GM18505 (cell line): ENCODE measurements around the gene RAB5B.

Experiments used
- ATAC-seq: cut with Tn5 transposase; IDR thresholded peaks from one replicate; pipeline ENCODE4 v1.9.1; 2021; ENCODE audit not compliant: unreplicated experiment
- POLR2A ChIP-seq: IDR thresholded peaks from 4 replicates; pipeline ENCODE4 v1.6.1; 2011; ENCODE audit warnings: borderline replicate concordance; ENCODE audit not compliant: insufficient read depth, insufficient read length; ENCODE audit errors: extremely low read depth

Gene RAB5B

DNA sequence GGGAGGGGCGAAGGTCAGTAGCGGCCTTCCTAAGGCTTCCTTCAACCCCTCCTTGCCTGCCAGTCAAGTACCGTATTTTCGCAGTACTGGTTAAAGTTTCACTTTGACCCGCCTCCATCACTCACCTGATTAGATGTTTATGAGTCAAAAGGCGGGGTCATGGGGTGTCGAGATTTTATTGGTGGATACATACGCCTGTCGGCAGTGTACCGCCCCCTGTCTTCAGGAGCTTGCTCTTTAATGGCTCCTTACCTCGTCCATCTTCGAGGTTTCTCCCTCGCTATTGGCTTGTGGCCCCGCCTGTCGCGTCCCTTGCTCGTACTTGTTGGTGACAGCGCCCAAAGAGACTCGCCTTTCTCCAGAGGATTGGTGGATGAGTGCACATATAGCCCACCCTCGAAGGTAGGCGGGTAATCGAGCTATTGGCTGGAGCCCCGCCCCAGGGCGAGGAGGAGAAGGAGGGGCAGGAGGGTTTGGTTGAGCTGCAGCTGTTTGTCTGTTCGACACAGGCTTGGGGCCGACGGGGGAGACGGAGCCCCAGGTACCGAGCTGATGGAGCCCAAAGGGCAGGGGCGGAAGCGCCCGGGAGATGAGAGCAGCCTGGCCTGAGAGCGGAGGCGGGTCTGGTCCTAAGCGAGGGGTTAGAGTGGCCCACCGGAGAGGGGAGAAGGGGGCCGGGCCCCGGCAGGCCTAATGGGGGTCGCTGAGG, at the start of gene RAB5B:
Gene RAB5B, plus strand, starts transcription at position 480 of the 709 bp plus-strand sequence. CDS start 12,883 bp downstream, outside the sequence.
- TF ChIP-seq POLR2A, result peak; percentile 92
- ATAC-seq, result peak; percentile 90

DNA sequence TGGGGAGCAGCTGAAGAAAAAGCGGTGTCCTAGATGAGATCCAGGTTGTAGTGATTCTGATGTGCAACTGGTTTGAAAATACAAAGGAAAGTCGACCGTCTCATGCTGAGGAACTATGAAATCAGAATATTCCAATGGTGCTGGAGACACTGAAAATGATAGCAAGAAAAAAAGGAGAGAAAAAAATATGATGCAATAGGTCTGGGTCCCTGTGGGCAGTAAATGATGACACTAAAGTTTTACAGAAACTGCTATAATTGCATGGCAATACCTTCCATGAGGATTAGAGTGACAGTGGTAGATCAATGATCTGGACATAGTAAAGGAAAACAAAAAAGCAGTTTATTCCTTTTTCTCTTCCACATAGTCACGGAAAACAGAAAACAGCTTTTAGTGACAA, 48.5 kb upstream of the RAB5B start:
- TF ChIP-seq POLR2A, result no peak
- no peak for ATAC-seq

- no peak for ATAC-seq
- TF ChIP-seq POLR2A, result no peak
These were observed 47.8 kb upstream of the RAB5B start for GRCh38 chr12:55925870-55926737.

GRCh38 chr12:55926738-55927587, 46.9 kb upstream of the RAB5B start:
- peak; percentile 77 for TF ChIP-seq POLR2A
- peak; percentile 47 for ATAC-seq

- ATAC-seq, result peak; percentile 29
- TF ChIP-seq POLR2A, result peak; percentile 82
These were observed 46.0 kb upstream of the RAB5B start, which contains the start of gene PYM1 for GRCh38 chr12:55927588-55928502. Gene PYM1, minus strand, starts transcription at chr12:55927894. Its CDS starts 133 bp downstream, at chr12:55927761.

GRCh38 chr12:55929306-55929791, 44.5 kb upstream of the RAB5B start:
- peak; percentile 65 for TF ChIP-seq POLR2A
- ATAC-seq, result peak; percentile 38

- peak; percentile 48 for TF ChIP-seq POLR2A
- no peak for ATAC-seq
These were observed 43.0 kb upstream of the RAB5B start, which contains the start of gene DGKA for GRCh38 chr12:55930771-55931316. Gene DGKA, plus strand, starts transcription at chr12:55931162. Its CDS starts 5,342 bp downstream, at chr12:55936504.

- no peak for ATAC-seq
- no peak for TF ChIP-seq POLR2A
These were observed 42.5 kb upstream of the RAB5B start for GRCh38 chr12:55931317-55931779.

- no peak for ATAC-seq
- TF ChIP-seq POLR2A, result no peak
These were observed 41.9 kb upstream of the RAB5B start for GRCh38 chr12:55931780-55932550.

DNA sequence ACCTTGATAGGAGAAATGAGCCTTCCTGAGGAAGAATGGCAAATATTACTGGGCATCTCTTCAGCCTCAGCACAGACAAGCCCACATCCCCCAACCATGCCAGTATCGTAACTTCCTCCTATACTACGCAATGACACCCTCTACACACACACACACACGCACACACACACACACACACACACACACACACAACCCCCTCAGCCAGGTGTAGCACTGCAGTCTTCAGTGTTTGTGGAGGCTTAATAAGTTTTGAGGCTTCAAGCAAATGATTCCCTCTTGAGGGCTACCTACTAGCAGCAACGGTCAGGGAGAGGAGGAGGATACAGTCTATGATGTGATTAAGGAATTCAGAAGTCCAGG, 41.3 kb upstream of the RAB5B start:
- peak; percentile 34 for TF ChIP-seq POLR2A
- no peak for ATAC-seq
